ENCODE results near the gene NFE2L1. TPM values are rescaled to one million over a fixed set of nuclear protein-coding genes. Genes with fewer than 3 reads are reported as not detected.
A peak's percentile ranks its signal among the peaks of the same experiment; 100 is the strongest.

NFE2L1 gene
- total RNA-seq, 1 donor from 2014 or later, result 124 TPM

DNA sequence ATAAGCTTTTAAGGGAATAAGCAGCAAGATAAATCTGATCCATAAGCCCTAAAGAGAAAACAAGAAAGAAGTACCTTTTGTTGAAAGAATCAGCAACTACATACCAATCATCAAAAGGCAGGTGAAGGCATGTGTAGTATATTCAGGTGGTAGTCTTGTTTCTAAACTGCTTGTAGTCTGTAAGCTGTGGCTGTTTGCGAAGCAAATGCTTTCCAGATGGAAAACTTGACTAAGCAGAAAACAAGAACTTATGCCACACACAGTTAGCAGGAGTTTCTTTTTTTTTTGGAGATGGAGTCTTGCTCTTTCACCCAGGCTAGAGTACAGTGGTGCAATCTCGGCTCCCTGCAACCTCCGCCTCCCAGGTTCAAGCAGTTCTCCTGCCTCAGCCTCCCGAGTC lies 47.5 kb downstream of the NFE2L1 start:
- H3K27ac Mint-ChIP-seq, result no peak overlapping the region
- peaks cover 10% of the 10 kb centered on the region for H3K36me3 Mint-ChIP-seq (ENCODE audit: insufficient read depth)
- no peaks in the 10 kb centered on the region for H3K27me3 Mint-ChIP-seq
- peaks cover 11% of the 10 kb centered on the region for H3K4me1 Mint-ChIP-seq (ENCODE audit: low read depth)
- DNase-seq (ENCODE audit: low spot score, unreplicated experiment), result no peak
- no peaks in the 10 kb centered on the region for H3K9me3 Mint-ChIP-seq (ENCODE audit: low read depth)
- H3K4me3 Mint-ChIP-seq (ENCODE audit: low read depth), result no peak overlapping the region
- no peak for TF ChIP-seq CTCF (IDR thresholded peaks at IDR 0.05; ENCODE audit: unreplicated experiment)

- no peaks in the 10 kb centered on the region for H3K27me3 Mint-ChIP-seq
- DNase-seq (ENCODE audit: low spot score, unreplicated experiment), result no peak
- no peak for TF ChIP-seq CTCF (IDR thresholded peaks at IDR 0.05; ENCODE audit: unreplicated experiment)
- H3K27ac Mint-ChIP-seq, result peak overlapping the region; percentile 94
- peak overlapping the region; percentile 97 for H3K4me3 Mint-ChIP-seq (ENCODE audit: low read depth)
- H3K4me1 Mint-ChIP-seq (ENCODE audit: low read depth), result peaks cover 8% of the 10 kb centered on the region
- peaks cover 3% of the 10 kb centered on the region for H3K36me3 Mint-ChIP-seq (ENCODE audit: insufficient read depth)
- no peaks in the 10 kb centered on the region for H3K9me3 Mint-ChIP-seq (ENCODE audit: low read depth)
Measured at GRCh38 chr17:48100160-48100559, 52.0 kb downstream of the NFE2L1 start.

GRCh38 chr17:48100591-48101011 lies 52.4 kb downstream of the NFE2L1 start:
- Mint-ChIP-seq H3K36me3 (ENCODE audit: insufficient read depth) (peaks cover 1% of the 10 kb centered on the region), H3K27ac (peak overlapping the region; percentile 94), H3K4me1 (ENCODE audit: low read depth) (peaks cover 8% of the 10 kb centered on the region), H3K9me3 (ENCODE audit: low read depth) (no peaks in the 10 kb centered on the region), H3K4me3 (ENCODE audit: low read depth) (peak overlapping the region; percentile 97), H3K27me3 (no peaks in the 10 kb centered on the region)
- peak; percentile 34 for DNase-seq (ENCODE audit: low spot score, unreplicated experiment)
- TF ChIP-seq CTCF (IDR thresholded peaks at IDR 0.05; ENCODE audit: unreplicated experiment), result no peak

GRCh38 chr17:48101012-48101720 lies 53.0 kb downstream of the NFE2L1 start, which contains the start of gene CBX1:
Gene CBX1 (minus strand): TSS chr17:48101478. CDS start chr17:48077004, 24,474 bp downstream.
- no peaks in the 10 kb centered on the region for H3K27me3 Mint-ChIP-seq
- peaks cover 1% of the 10 kb centered on the region for H3K36me3 Mint-ChIP-seq (ENCODE audit: insufficient read depth)
- H3K4me1 Mint-ChIP-seq (ENCODE audit: low read depth), result peaks cover 8% of the 10 kb centered on the region
- peak within 1 kb of the TSS; percentile 97 for H3K4me3 Mint-ChIP-seq (ENCODE audit: low read depth)
- DNase-seq (ENCODE audit: low spot score, unreplicated experiment), result peak; percentile 88
- H3K27ac Mint-ChIP-seq, result peak within 1 kb of the TSS; percentile 94
- H3K9me3 Mint-ChIP-seq (ENCODE audit: low read depth), result no peaks in the 10 kb centered on the region
- TF ChIP-seq CTCF (IDR thresholded peaks at IDR 0.05; ENCODE audit: unreplicated experiment), result no peak

DNA sequence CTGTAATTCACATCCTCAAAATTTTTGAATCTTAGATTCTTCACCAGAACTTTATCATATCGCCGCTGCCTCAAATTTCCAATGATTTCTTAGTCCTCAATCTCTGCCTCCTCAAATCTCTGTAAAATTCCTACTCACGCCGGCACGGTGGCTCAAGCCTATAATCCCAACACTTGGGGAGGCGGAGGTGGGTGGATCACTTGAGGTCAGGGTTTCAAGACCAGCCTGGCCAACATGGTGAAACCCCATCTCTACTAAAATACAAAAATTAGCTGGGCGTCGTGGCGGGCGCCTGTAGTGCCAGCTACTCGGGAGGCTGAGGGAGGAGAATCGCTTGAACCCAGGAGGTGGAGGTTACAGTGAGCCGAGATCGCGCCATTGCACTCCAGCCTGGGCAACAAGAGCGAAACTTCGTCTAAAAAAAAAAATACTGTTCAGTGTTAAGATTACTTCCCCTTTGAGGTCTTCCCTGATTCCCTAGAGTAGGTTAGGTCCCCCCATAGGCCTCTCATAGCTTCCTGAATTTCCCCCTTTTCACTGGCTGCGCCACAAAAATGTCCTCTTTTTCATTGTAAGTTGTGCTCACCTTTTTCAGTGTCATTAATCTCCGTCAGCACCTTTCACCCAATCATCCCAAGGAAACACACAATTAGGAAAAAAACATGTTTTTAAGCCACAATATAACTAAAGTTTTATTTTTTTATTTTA lies 54.0 kb downstream of the NFE2L1 start:
- H3K4me1 Mint-ChIP-seq (ENCODE audit: low read depth), result peaks cover 8% of the 10 kb centered on the region
- peak overlapping the region; percentile 97 for H3K4me3 Mint-ChIP-seq (ENCODE audit: low read depth)
- H3K9me3 Mint-ChIP-seq (ENCODE audit: low read depth), result no peaks in the 10 kb centered on the region
- no peaks in the 10 kb centered on the region for H3K27me3 Mint-ChIP-seq
- TF ChIP-seq CTCF (IDR thresholded peaks at IDR 0.05; ENCODE audit: unreplicated experiment), result no peak
- no peak for DNase-seq (ENCODE audit: low spot score, unreplicated experiment)
- peaks cover 1% of the 10 kb centered on the region for H3K36me3 Mint-ChIP-seq (ENCODE audit: insufficient read depth)
- H3K27ac Mint-ChIP-seq, result peak overlapping the region; percentile 78

Measured in progenitor cell of endocrine pancreas (in vitro differentiated cells).